Activated naive CD8-positive, alpha-beta T cell treated with anti-CD3 and anti-CD28 coated beads, Interleukin-2, amount 50 U/mL, for 24 hours (primary cell): Measurements from ENCODE around the gene GRIK3.

Experiments
- ATAC-seq: fragments of 150-1000 bp; cut with Tn5 transposase; one replicate; pipeline ENCODE4 v1.10.0; 2021
- DNase-seq: peaks from one replicate; pipeline ENCODE4 v3.0.0; 2021
- H3K27ac Mint-ChIP-seq: one replicate; pipeline ENCODE4 v1.8.0; 2021; ENCODE audit warnings: mild to moderate bottlenecking, mixed read lengths
- H3K27me3 Mint-ChIP-seq: one replicate; pipeline ENCODE4 v1.8.0; 2021; ENCODE audit warnings: mixed read lengths
- H3K36me3 Mint-ChIP-seq: one replicate; pipeline ENCODE4 v1.8.0; 2021; ENCODE audit warnings: low read depth, mixed read lengths
- H3K4me1 Mint-ChIP-seq: one replicate; pipeline ENCODE4 v1.8.0; 2021; ENCODE audit warnings: mixed read lengths
- H3K4me3 Mint-ChIP-seq: one replicate; pipeline ENCODE4 v1.8.0; 2021; ENCODE audit warnings: mild to moderate bottlenecking, moderate library complexity, mixed read lengths
- H3K9me3 Mint-ChIP-seq: one replicate; pipeline ENCODE4 v1.8.0; 2021; ENCODE audit warnings: mixed read lengths

The GRIK3 gene

GRCh38 chr1:36761113-36761512, 273.2 kb downstream of the GRIK3 start:
- DNase-seq (no peak), ATAC-seq (no peak)
- no peaks in the 10 kb centered on the region for H3K36me3 Mint-ChIP-seq
- H3K4me3 Mint-ChIP-seq, result no peak overlapping the region
- H3K4me1 Mint-ChIP-seq, result no peaks in the 10 kb centered on the region
- H3K27me3 Mint-ChIP-seq, result peaks cover 3% of the 10 kb centered on the region
- H3K9me3 Mint-ChIP-seq, result no peaks in the 10 kb centered on the region
- H3K27ac Mint-ChIP-seq, result no peak overlapping the region

GRCh38 chr1:36760081-36760480, 274.2 kb downstream of the GRIK3 start:
- no peaks in the 10 kb centered on the region for H3K4me1 Mint-ChIP-seq
- H3K36me3 Mint-ChIP-seq, result no peaks in the 10 kb centered on the region
- no peak overlapping the region for H3K27ac Mint-ChIP-seq
- H3K4me3 Mint-ChIP-seq, result no peak overlapping the region
- ATAC-seq (no peak), DNase-seq (no peak)
- H3K9me3 Mint-ChIP-seq, result no peaks in the 10 kb centered on the region
- H3K27me3 Mint-ChIP-seq, result peaks cover 3% of the 10 kb centered on the region

GRCh38 chr1:36759355-36759754, 275.0 kb downstream of the GRIK3 start:
- Mint-ChIP-seq H3K27ac (no peak overlapping the region), H3K4me3 (no peak overlapping the region), H3K27me3 (peaks cover 4% of the 10 kb centered on the region), H3K4me1 (no peaks in the 10 kb centered on the region), H3K9me3 (no peaks in the 10 kb centered on the region), H3K36me3 (no peaks in the 10 kb centered on the region)
- ATAC-seq (no peak), DNase-seq (no peak)

- no peaks in the 10 kb centered on the region for H3K36me3 Mint-ChIP-seq
- H3K4me1 Mint-ChIP-seq, result no peaks in the 10 kb centered on the region
- H3K9me3 Mint-ChIP-seq, result no peaks in the 10 kb centered on the region
- H3K4me3 Mint-ChIP-seq, result no peak overlapping the region
- H3K27ac Mint-ChIP-seq, result no peak overlapping the region
- DNase-seq (no peak), ATAC-seq (no peak)
- H3K27me3 Mint-ChIP-seq, result peaks cover 4% of the 10 kb centered on the region
Observed at GRCh38 chr1:36755303-36756230, 278.7 kb downstream of the GRIK3 start.

GRCh38 chr1:36754366-36754765, 279.9 kb downstream of the GRIK3 start:
- Mint-ChIP-seq H3K27me3 (peaks cover 4% of the 10 kb centered on the region), H3K36me3 (no peaks in the 10 kb centered on the region), H3K9me3 (no peaks in the 10 kb centered on the region), H3K4me3 (no peak overlapping the region), H3K4me1 (no peaks in the 10 kb centered on the region), H3K27ac (no peak overlapping the region)
- ATAC-seq, result no peak
- DNase-seq, result no peak

GRCh38 chr1:36753451-36753850, 280.9 kb downstream of the GRIK3 start:
- no peak overlapping the region for H3K4me3 Mint-ChIP-seq
- no peak for DNase-seq
- no peaks in the 10 kb centered on the region for H3K36me3 Mint-ChIP-seq
- H3K4me1 Mint-ChIP-seq, result no peaks in the 10 kb centered on the region
- peaks cover 4% of the 10 kb centered on the region for H3K27me3 Mint-ChIP-seq
- no peaks in the 10 kb centered on the region for H3K9me3 Mint-ChIP-seq
- no peak for ATAC-seq
- H3K27ac Mint-ChIP-seq, result no peak overlapping the region

- Mint-ChIP-seq H3K27me3 (peaks cover 4% of the 10 kb centered on the region), H3K36me3 (no peaks in the 10 kb centered on the region), H3K27ac (no peak overlapping the region), H3K4me3 (no peak overlapping the region), H3K4me1 (no peaks in the 10 kb centered on the region), H3K9me3 (no peaks in the 10 kb centered on the region)
- DNase-seq (no peak), ATAC-seq (no peak)
Observed at GRCh38 chr1:36752891-36753361, 281.4 kb downstream of the GRIK3 start.

GRCh38 chr1:36752431-36752830, 281.9 kb downstream of the GRIK3 start:
- DNase-seq, result no peak
- no peaks in the 10 kb centered on the region for H3K36me3 Mint-ChIP-seq
- no peak for ATAC-seq
- H3K27ac Mint-ChIP-seq, result no peak overlapping the region
- H3K27me3 Mint-ChIP-seq, result peaks cover 4% of the 10 kb centered on the region
- no peaks in the 10 kb centered on the region for H3K9me3 Mint-ChIP-seq
- no peak overlapping the region for H3K4me3 Mint-ChIP-seq
- no peaks in the 10 kb centered on the region for H3K4me1 Mint-ChIP-seq

- peaks cover 5% of the 10 kb centered on the region for H3K27me3 Mint-ChIP-seq
- ATAC-seq (no peak), DNase-seq (no peak)
- H3K4me1 Mint-ChIP-seq, result no peaks in the 10 kb centered on the region
- H3K4me3 Mint-ChIP-seq, result no peak overlapping the region
- H3K36me3 Mint-ChIP-seq, result no peaks in the 10 kb centered on the region
- no peak overlapping the region for H3K27ac Mint-ChIP-seq
- no peaks in the 10 kb centered on the region for H3K9me3 Mint-ChIP-seq
Observed at GRCh38 chr1:36751525-36751924, 282.8 kb downstream of the GRIK3 start.

- DNase-seq (no peak), ATAC-seq (no peak)
- no peak overlapping the region for H3K4me3 Mint-ChIP-seq
- no peak overlapping the region for H3K27ac Mint-ChIP-seq
- H3K27me3 Mint-ChIP-seq, result peaks cover 5% of the 10 kb centered on the region
- no peaks in the 10 kb centered on the region for H3K4me1 Mint-ChIP-seq
- H3K9me3 Mint-ChIP-seq, result no peaks in the 10 kb centered on the region
- no peaks in the 10 kb centered on the region for H3K36me3 Mint-ChIP-seq
Observed at GRCh38 chr1:36748466-36748865, 285.8 kb downstream of the GRIK3 start.
